LNCaP clone FGC (cell line): ENCODE results near the gene WNK2.
"Not testable (repeated sequence)": the region's sequence is repeated elsewhere in the genome, so short reads cannot be mapped to it uniquely, and the experiment has no call there.

Experiments
- DNase-seq: peaks from one replicate; pipeline ENCODE4 v3.0.0-alpha.2; 2011; ENCODE audit warnings: low read depth
- H3K4me3 ChIP-seq: 2 replicates; pipeline ENCODE4 v1.5.1; 2011; ENCODE audit warnings: mild to moderate bottlenecking, low read depth, low read length, control low read depth
- TF ChIP-seq, protein P1 (sequence below): IDR thresholded peaks from 2 replicates; pipeline ENCODE4 v1.5.1; 2012; ENCODE audit warnings: mild to moderate bottlenecking; ENCODE audit not compliant: control insufficient read depth, insufficient read depth; ENCODE audit errors: extremely low read depth

The WNK2 gene

DNA sequence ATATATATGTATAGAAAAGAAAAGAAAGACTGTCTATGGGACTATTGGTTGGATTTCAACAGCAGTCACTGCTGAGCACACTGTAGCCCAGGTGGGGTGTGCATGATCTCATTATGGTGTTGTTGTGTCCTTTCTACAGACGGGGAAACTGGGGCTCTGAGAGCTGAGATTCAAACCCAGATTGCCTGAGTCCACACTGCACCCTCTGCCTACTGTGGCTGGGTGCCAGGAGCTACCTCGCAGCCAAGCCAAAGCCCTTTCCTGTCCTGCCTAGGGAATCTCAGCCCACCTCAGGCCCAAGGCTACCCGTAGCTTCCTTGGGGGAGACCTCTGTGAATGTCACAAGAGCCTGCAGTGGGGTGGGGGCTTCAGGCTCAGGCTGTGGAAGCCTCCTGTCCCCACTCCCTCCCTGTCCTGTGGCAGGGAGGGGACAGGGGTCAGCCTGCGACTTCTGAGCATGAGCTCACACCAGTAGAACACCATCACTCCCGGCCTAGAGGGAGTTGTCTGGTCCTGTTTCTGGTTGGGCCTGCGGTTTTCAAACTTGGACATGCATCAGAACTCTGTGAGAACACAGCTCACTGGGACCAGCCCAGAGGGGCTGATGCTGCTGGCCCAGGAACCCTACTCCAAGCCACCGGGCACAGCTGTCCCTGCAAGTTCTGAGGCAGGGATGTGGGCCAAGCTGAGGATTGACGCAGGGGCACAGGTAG, 42.0 kb upstream of the WNK2 start:
- TF ChIP-seq, protein P1, sequence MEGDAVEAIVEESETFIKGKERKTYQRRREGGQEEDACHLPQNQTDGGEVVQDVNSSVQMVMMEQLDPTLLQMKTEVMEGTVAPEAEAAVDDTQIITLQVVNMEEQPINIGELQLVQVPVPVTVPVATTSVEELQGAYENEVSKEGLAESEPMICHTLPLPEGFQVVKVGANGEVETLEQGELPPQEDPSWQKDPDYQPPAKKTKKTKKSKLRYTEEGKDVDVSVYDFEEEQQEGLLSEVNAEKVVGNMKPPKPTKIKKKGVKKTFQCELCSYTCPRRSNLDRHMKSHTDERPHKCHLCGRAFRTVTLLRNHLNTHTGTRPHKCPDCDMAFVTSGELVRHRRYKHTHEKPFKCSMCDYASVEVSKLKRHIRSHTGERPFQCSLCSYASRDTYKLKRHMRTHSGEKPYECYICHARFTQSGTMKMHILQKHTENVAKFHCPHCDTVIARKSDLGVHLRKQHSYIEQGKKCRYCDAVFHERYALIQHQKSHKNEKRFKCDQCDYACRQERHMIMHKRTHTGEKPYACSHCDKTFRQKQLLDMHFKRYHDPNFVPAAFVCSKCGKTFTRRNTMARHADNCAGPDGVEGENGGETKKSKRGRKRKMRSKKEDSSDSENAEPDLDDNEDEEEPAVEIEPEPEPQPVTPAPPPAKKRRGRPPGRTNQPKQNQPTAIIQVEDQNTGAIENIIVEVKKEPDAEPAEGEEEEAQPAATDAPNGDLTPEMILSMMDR, result no peak
- H3K4me3 ChIP-seq, result no peak overlapping the region
- no peak for DNase-seq

- no peak for DNase-seq
- TF ChIP-seq, protein P1, result no peak
- no peak overlapping the region for H3K4me3 ChIP-seq
Measured at GRCh38 chr9:93143830-93144530, 40.0 kb upstream of the WNK2 start.

DNA sequence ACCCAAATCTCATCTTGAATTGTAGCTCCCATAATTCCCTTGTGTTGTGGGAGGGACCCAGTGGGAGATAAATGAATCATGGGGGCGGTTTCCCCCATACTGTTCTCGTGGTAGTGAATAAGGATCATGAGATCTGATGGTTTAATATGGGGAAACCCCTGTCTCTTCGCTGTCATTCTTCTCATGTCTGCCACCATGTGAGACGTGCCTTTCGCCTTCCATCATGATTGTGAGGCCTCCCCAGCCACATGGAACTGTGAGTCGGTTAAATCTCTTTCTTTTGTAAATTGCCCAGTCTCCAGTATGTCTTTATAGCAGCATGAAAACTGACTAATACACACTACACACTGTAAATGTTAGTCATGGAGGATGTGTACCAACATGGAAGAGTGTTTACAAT, 37.2 kb upstream of the WNK2 start:
- not testable (repeated sequence) for H3K4me3 ChIP-seq, DNase-seq

DNA sequence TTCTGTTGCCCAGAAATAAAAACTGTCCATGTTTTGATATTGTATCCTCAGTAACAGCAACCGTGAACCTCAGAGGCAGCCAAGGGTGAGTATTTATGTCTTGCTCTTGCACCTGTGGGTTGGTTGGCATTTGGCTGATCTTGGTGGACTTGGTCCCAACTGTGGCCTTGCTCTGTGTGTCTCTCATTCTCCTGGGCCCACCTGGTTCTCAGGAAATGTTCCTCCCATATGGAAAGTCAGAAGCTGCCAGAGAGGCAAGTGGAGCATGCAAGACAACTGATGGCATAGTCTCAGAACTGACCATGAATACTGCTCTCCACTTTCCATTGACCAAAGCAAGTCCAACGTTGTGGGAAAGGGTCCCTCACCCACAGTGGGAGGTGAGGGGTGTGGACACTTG, 36.3 kb upstream of the WNK2 start:
- TF ChIP-seq, protein P1, result no peak
- DNase-seq, result no peak
- H3K4me3 ChIP-seq, result no peak overlapping the region

DNA sequence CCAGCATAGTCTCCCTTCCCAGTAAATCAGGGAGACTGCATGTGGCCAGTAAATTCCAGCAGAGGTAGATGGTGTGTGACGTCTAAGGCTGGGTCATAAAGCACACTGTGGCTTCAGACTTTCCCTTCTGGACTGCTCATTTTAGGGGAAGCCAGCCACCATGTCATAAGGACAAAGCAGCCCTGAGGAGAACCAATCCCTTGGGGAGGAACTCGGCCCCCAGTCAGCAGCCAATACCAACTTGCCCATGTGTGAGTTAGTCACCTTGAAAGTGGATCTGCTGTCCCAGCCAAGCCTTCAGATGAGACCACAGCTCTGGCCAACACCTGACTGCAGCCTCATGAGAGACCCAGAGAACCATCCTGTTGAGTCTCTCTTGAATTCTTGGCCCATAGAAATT, 35.2 kb upstream of the WNK2 start:
- no peak overlapping the region for H3K4me3 ChIP-seq
- TF ChIP-seq, protein P1, result no peak
- no peak for DNase-seq

GRCh38 chr9:93149361-93149760, 34.6 kb upstream of the WNK2 start:
- no peak overlapping the region for H3K4me3 ChIP-seq
- DNase-seq, result no peak
- TF ChIP-seq, protein P1, result no peak

DNA sequence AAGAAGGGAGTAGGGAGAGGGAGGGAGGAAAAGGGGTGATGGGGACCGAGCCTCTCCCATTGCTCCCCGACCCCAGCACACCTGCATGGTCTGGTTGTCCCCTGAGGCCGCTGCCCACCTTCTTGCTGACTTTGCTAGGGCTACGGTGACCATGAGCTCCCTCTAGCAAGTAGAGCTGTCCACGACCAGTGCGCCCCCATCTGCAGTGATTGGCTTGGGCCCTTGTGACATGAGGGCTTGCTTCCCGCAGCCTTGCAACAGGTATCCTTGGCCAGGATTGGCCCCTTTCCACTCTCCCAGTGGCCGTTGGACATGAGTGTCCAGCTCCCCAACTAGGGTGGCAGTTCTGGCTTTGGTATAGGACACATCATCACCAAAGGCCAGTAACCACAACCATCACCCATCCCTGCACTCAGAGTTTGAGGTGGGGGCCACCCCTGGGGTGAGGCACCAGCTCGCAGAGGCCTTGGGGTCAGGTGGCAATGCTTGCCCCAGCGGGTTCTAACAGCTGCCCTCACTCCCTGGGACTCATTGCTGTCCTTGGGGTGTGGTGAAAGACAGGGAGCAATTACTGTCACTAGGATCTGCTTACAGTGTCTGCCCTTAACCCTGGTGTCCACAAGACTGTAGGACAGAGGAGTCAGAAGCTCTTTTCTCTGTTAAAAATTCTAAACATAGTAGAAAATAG, 32.7 kb upstream of the WNK2 start:
- no peak for DNase-seq
- no peak overlapping the region for H3K4me3 ChIP-seq
- TF ChIP-seq, protein P1, result no peak
